Loucy (cell line): ENCODE results near the gene VPS45.

Experiments used
- EZH2phosphoT487 ChIP-seq: fragments of 200-600 bp; IDR thresholded peaks from 2 replicates; pipeline ENCODE4 v1.6.1; 2018; ENCODE audit warnings: antibody characterized with exemption, mild to moderate bottlenecking, moderate library complexity, borderline replicate concordance
- TF ChIP-seq, protein P1 (sequence below): fragments of 200-600 bp; sonication (generic); conservative IDR thresholded peaks from 2 replicates; pipeline ENCODE4 v1.5.1; 2014; ENCODE audit warnings: mild to moderate bottlenecking, antibody characterized with exemption, low read length

DNA sequence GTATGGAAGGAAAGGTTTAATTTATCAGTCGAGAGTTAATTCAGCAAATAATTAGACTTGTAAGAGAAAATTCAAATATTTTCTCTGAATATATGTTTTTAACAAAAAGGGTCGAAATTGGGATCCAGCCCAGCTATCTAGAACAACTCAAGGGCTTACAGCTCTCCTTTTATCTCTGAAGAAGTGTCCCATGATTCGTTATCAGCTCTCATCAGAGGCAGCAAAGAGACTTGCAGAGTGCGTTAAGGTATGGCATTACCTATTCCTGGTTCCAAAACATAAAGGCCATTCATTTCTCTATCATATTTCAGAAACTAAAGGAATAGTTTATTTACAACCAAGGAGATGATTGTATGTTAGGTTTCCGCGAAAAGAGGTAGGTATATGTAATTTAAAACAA is 9.4 kb downstream of the VPS45 start:
- TF ChIP-seq, protein P1, sequence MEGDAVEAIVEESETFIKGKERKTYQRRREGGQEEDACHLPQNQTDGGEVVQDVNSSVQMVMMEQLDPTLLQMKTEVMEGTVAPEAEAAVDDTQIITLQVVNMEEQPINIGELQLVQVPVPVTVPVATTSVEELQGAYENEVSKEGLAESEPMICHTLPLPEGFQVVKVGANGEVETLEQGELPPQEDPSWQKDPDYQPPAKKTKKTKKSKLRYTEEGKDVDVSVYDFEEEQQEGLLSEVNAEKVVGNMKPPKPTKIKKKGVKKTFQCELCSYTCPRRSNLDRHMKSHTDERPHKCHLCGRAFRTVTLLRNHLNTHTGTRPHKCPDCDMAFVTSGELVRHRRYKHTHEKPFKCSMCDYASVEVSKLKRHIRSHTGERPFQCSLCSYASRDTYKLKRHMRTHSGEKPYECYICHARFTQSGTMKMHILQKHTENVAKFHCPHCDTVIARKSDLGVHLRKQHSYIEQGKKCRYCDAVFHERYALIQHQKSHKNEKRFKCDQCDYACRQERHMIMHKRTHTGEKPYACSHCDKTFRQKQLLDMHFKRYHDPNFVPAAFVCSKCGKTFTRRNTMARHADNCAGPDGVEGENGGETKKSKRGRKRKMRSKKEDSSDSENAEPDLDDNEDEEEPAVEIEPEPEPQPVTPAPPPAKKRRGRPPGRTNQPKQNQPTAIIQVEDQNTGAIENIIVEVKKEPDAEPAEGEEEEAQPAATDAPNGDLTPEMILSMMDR, result no peak
- TF ChIP-seq EZH2phosphoT487, result no peak
